Endothelial cell of umbilical vein (primary cell): ENCODE data around the gene SHISA2. TPM values are rescaled to one million over a fixed set of nuclear protein-coding genes. Genes with fewer than 3 reads are reported as not detected.

Source experiments
- BruUV-seq: library from RNA; stranded (reverse); fragments of 400-500 nt; replicated peaks from 2 replicates; lab custom pipeline; 2021; lab: Mats Ljungman, UMichigan
- CTCF ChIA-PET: fragments of 300-600, 350-600 bp; sonication (Branson Sonifier 250); formaldehyde crosslinking; loops from one replicate; lab custom pipeline; 2021; ENCODE audit warnings: antibody characterized with exemption, inconsistent platforms; lab: Charles Lee
- POLR2A ChIA-PET: fragments of 300-600, 350-600 bp; sonication (Branson Sonifier 250); formaldehyde crosslinking; loops from one replicate; lab custom pipeline; 2021; ENCODE audit warnings: antibody characterized with exemption, inconsistent platforms; lab: Charles Lee
- DNase-seq: peaks from one replicate; pipeline ENCODE4 v3.0.0-alpha.2; 2011; ENCODE audit warnings: low read depth, low spot score
- FAIRE-seq: peaks from 2 replicates; lab custom pipeline; 2011; peaks lifted over from hg19 to GRCh38; lab: Jason Lieb, UNC
- H2AFZ ChIP-seq: 2 replicates; pipeline ENCODE4 v1.6.0; 2012; ENCODE audit warnings: low read depth, low read length, control low read depth, inconsistent platforms
- H3K27ac ChIP-seq: 2 replicates; pipeline ENCODE4 v1.5.1; 2011; ENCODE audit warnings: low read depth, mild to moderate bottlenecking, control low read depth, low read length, moderate library complexity; ENCODE audit not compliant: insufficient read depth
- H3K27me3 ChIP-seq, 2 experiments: 2 replicates each; pipeline versions ENCODE4 v1.6.0 to v1.6.1; 2011; ENCODE audit warnings: low read length in 2 of 2, mixed read lengths in 1 of 2; ENCODE audit not compliant: control insufficient read depth in 2 of 2, insufficient read depth in 2 of 2
- H3K36me3 ChIP-seq, 2 experiments: 2 replicates in 1 of 2; 3 replicates in 1 of 2; pipeline ENCODE4 v1.5.1; 2011; ENCODE audit warnings: low read length in 2 of 2, mild to moderate bottlenecking in 1 of 2, moderate library complexity in 1 of 2; ENCODE audit not compliant: control insufficient read depth in 2 of 2, insufficient read depth in 2 of 2; ENCODE audit errors: extremely low read depth in 1 of 2
- H3K4me1 ChIP-seq: 3 replicates; pipeline ENCODE4 v1.5.1; 2011; ENCODE audit warnings: mild to moderate bottlenecking, low read length; ENCODE audit not compliant: control insufficient read depth, insufficient read depth; ENCODE audit errors: extremely low read depth
- H3K4me2 ChIP-seq: 2 replicates; pipeline ENCODE4 v1.6.1; 2011; ENCODE audit warnings: low read length, control low read depth, mixed read lengths; ENCODE audit not compliant: insufficient read depth
- H3K4me3 ChIP-seq, 3 experiments: fragments of 200-600 bp in 1 of 3; sonication (generic), shearing (Covaris generic) in 1 of 3; replicated peaks in 1 of 3; 2 replicates each; pipeline ENCODE4 v1.5.1; 2011 to 2016; ENCODE audit warnings: control low read depth in 3 of 3, low read length in 3 of 3, mild to moderate bottlenecking in 2 of 3, inconsistent platforms in 1 of 3, low read depth in 1 of 3, moderate library complexity in 1 of 3; ENCODE audit not compliant: insufficient read depth in 1 of 3
- H3K79me2 ChIP-seq: 2 replicates; pipeline ENCODE4 v1.6.0; 2012; ENCODE audit warnings: low read length, inconsistent platforms; ENCODE audit not compliant: control insufficient read depth, insufficient read depth
- H3K9ac ChIP-seq: replicated peaks from 2 replicates; pipeline ENCODE3; 2011; ENCODE audit warnings: low read length, control low read depth; ENCODE audit not compliant: insufficient read depth; ENCODE audit errors: extremely low read depth
- H3K9me1 ChIP-seq: replicated peaks from 3 replicates; pipeline ENCODE4 v1.6.0; 2011; ENCODE audit warnings: mild to moderate bottlenecking, low read length; ENCODE audit not compliant: control insufficient read depth, insufficient read depth; ENCODE audit errors: extremely low read depth
- H3K9me3 ChIP-seq: replicated peaks from 2 replicates; pipeline ENCODE4 v1.5.1; 2012; ENCODE audit warnings: low read length, inconsistent platforms; ENCODE audit not compliant: control insufficient read depth, insufficient read depth
- H4K20me1 ChIP-seq: replicated peaks from 2 replicates; pipeline ENCODE3; 2011; ENCODE audit warnings: mild to moderate bottlenecking, low read length; ENCODE audit not compliant: control insufficient read depth, insufficient read depth; ENCODE audit errors: extremely low read depth
- CTCF ChIP-seq, 2 donors: IDR thresholded peaks; 1 replicate in 1 of 2; 2 replicates in 1 of 2; pipeline ENCODE4 v1.5.1; 2011; ENCODE audit warnings: low read length in 2 of 2, mild to moderate bottlenecking in 2 of 2, moderate library complexity in 2 of 2, control low read depth in 1 of 2, inconsistent platforms in 1 of 2, low read depth in 1 of 2; ENCODE audit not compliant: insufficient read depth in 1 of 2; ENCODE audit errors: extremely low read depth in 1 of 2
- EZH2 ChIP-seq: IDR thresholded peaks from 2 replicates; pipeline ENCODE4 v1.6.1; 2012; ENCODE audit warnings: borderline replicate concordance, low read depth, mild to moderate bottlenecking, moderate library complexity, low read length, inconsistent platforms; ENCODE audit not compliant: severe bottlenecking
- FOS ChIP-seq: IDR thresholded peaks from 2 replicates; pipeline ENCODE4 v1.6.1; 2011; ENCODE audit warnings: mild to moderate bottlenecking, low read length, moderate library complexity, borderline replicate concordance; ENCODE audit not compliant: insufficient read depth
- GATA2 ChIP-seq: IDR thresholded peaks from 2 replicates; pipeline ENCODE4 v1.7.0; 2011; ENCODE audit warnings: low read depth, mild to moderate bottlenecking, moderate library complexity, mixed read lengths, low read length; ENCODE audit not compliant: insufficient read length, insufficient read depth
- JUN ChIP-seq: IDR thresholded peaks from 2 replicates; pipeline ENCODE4 v1.6.1; 2011; ENCODE audit warnings: borderline replicate concordance, low read depth; ENCODE audit not compliant: insufficient read length, insufficient read depth
- MYC ChIP-seq: IDR thresholded peaks from one replicate; pipeline ENCODE4 v1.6.1; 2011; ENCODE audit warnings: mild to moderate bottlenecking, low read depth, low read length
- POLR2A ChIP-seq: IDR thresholded peaks from 2 replicates; pipeline ENCODE4 v1.6.1; 2012; ENCODE audit warnings: low read depth, mild to moderate bottlenecking, control low read depth, low read length
- POLR2AphosphoS5 ChIP-seq: IDR thresholded peaks from 2 replicates; pipeline ENCODE4 v1.6.1; 2012; ENCODE audit warnings: low read depth, mild to moderate bottlenecking, control low read depth, low read length, moderate library complexity; ENCODE audit not compliant: insufficient read depth
- dilution Hi-C: fragments of 300-500 bp; cut with MboI; formaldehyde crosslinking; loops from one replicate; pipeline ENCODE4 v1.15.0; 2019; ENCODE audit warnings: low sequenced_read_pairs; ENCODE audit not compliant: extremely low pct_ligation_motif_present
- intact Hi-C: fragments of 100-400 bp; cut with micrococcal nuclease; formaldehyde crosslinking; loops from one replicate; pipeline ENCODE4 v1.10.0; 2022
- polyA plus RNA-seq, 4 experiments: library from polyadenylated mRNA; depleted of rRNA in 3 of 4; stranded (reverse) in 3 of 4; unstranded in 1 of 4; fragments of >200 nt; gene quantifications; 2 replicates each; pipeline versions ENCODE4 v1.2.1 to v1.2.3, GENCODE V29; 2011 to 2012; ENCODE audit warnings: missing spikeins in 1 of 4
- total RNA-seq: library from RNA; stranded (reverse); gene quantifications from 2 replicates; pipeline ENCODE4 v1.2.3, GENCODE V29; 2021
- TF ChIP-seq, protein P1 (sequence below): IDR thresholded peaks from 2 replicates; pipeline ENCODE4 v1.6.1; 2011; ENCODE audit not compliant: insufficient read depth, insufficient read length

SHISA2 gene
- total and polyA plus RNA-seq, 2 donors (not counting 3 experiments of a cell fraction or from before 2014, with no cell fraction given) = 1.5 to 2.5 TPM

DNA sequence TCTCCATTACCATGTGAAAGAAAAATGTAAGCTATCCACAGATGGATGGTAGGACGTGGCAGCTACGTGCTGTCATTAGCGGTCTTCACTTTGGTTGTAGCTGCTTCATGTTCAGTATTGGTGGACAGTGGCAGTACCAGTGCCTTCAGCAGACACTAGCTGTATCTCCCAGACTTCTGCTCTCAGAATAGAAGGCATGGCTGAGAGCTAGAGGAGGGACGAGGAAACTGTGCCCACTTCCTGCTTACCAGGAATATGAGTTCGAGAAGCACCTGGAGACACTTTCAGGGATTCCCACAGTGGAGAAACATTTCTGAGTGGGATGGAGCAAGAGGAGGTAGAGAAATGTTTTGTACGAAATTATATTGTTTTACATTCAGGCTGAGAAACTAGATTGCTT, 6.9 kb upstream of the SHISA2 start:
- no peak overlapping the region for H2AFZ ChIP-seq
- CTCF ChIA-PET = interaction anchor here (1.2 to 1.5 kb wide), 2 partner anchors 82 to 475 kb away, joined by 3 read pairs; no protein-coding TSS in a partner anchor

More for the DNA sequence above, 6.9 kb upstream of the SHISA2 start:
- peaks cover 5% of the 10 kb centered on the region for H3K4me1 ChIP-seq
- no peaks in the 10 kb centered on the region for H4K20me1 ChIP-seq
- no peak overlapping the region for H3K9ac ChIP-seq
- no TSS peak for BruUV-seq
- no peaks in the 10 kb centered on the region for H3K79me2 ChIP-seq
- FAIRE-seq (no peak), DNase-seq (no peak)
- H3K4me3 ChIP-seq = no peak overlapping the region
- POLR2A ChIA-PET = no interaction called here
- no peak overlapping the region for H3K4me2 ChIP-seq
- H3K27me3 ChIP-seq = peaks cover 4% of the 10 kb centered on the region in 2 experiments
- dilution Hi-C loops = no loop called here
- no peaks in the 10 kb centered on the region for H3K9me3 ChIP-seq
- H3K9me1 ChIP-seq = no peaks in the 10 kb centered on the region
- H3K36me3 ChIP-seq = no peaks in the 10 kb centered on the region
- TF ChIP-seq, protein P1, sequence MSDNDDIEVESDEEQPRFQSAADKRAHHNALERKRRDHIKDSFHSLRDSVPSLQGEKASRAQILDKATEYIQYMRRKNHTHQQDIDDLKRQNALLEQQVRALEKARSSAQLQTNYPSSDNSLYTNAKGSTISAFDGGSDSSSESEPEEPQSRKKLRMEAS = no peak
- TF ChIP-seq CTCF (IDR thresholded peaks at IDR 0.05; ENCODE audit: extremely low read depth in 1 of 2, insufficient read depth in 1 of 2, low read depth in 1 of 2, low read length in 2 of 2) (no peak), FOS (no peak), JUN (no peak), POLR2A (no peak), MYC (no peak), EZH2 (no peak), POLR2AphosphoS5 (no peak), GATA2 (no peak)
- H3K27ac ChIP-seq = no peak overlapping the region
- intact Hi-C loops = no loop called here
